ENCODE data around the gene CDCA7L.
A peak's percentile ranks its signal among the peaks of the same experiment; 100 is the strongest.

Gene CDCA7L, protein sequence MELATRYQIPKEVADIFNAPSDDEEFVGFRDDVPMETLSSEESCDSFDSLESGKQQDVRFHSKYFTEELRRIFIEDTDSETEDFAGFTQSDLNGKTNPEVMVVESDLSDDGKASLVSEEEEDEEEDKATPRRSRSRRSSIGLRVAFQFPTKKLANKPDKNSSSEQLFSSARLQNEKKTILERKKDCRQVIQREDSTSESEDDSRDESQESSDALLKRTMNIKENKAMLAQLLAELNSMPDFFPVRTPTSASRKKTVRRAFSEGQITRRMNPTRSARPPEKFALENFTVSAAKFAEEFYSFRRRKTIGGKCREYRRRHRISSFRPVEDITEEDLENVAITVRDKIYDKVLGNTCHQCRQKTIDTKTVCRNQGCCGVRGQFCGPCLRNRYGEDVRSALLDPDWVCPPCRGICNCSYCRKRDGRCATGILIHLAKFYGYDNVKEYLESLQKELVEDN

DNA sequence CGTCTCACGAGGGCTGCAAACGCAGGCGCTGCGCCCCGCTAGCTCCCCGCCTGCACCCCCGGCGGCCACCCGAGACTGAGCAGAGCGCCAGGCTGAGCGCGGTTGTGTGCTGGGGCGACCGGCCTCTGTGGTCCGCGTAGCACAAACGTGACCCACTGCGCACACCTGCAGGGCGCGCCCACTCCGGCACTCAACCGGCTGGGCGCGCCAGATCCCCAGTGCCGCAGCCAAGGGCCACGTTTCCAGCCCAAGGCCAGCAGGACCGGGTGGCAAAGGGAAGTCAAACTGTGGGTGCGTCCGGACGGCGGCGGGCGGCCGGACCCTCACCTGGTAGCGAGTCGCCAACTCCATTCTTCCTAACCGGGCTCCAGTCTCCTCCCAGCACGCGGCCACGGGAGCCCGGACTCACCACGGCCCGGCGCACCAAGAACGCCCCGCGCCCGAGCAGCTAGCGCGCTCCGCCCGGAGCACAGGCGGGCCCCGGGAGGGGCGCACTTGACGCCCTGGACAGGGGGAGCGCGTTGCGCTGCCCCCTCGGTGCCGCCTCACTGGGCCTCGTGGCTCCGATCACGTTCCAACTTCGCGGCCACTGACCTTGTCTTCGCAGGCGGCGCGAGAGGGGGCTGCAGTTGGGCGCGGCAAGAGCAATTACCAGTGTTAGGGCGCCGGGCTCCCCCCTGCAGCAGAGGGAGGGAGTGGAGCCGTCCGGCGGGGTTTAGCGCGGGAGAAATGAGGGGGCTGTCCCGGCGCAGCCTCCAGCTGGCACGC, at the start of gene CDCA7L:
CDCA7L (minus strand) TSS at position 446 of the 768 bp plus-strand sequence; CDS start at position 351, 95 bp downstream.
- H3K4me1 Mint-ChIP-seq, result peaks cover 5% of the 10 kb centered on the region
- H3K27ac Mint-ChIP-seq, result peak within 1 kb of the TSS; percentile 95
- peak; percentile 46 to 84 for DNase-seq (ENCODE audit: low spot score in 2 of 2)
- H3K9me3 Mint-ChIP-seq, result no peaks in the 10 kb centered on the region
- H3K4me3 Mint-ChIP-seq, result peak within 1 kb of the TSS; percentile 72
- H3K36me3 Mint-ChIP-seq, result no peaks in the 10 kb centered on the region
- ATAC-seq, result peak; percentile 89

DNA sequence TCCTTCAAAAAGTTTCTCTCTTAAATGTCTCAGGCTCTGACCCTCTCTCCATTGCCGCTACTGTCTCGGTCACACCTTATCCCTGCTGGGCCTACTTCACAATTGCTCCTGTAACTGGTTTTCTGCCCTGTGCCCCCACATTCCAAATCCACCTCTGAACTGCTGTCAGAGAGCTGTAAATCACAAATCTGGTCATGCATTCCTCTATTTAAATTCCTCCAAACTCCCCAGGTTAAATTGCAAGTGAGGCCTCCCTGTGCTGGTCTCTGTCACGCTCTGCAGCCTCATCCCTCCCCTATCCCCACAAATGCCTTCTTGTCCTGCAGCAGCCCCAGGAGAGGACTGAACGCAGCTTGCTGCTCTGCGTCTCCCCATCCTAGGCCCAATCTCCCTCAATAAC, 40.4 kb upstream of the CDCA7L start:
- DNase-seq (ENCODE audit: low spot score in 2 of 2) (no peak), ATAC-seq (peak; percentile 34)
- no peaks in the 10 kb centered on the region for H3K4me1 Mint-ChIP-seq
- no peaks in the 10 kb centered on the region for H3K9me3 Mint-ChIP-seq
- no peaks in the 10 kb centered on the region for H3K36me3 Mint-ChIP-seq
- H3K27ac Mint-ChIP-seq, result no peak overlapping the region
- H3K4me3 Mint-ChIP-seq, result no peak overlapping the region

GRCh38 chr7:21984042-21984441, 38.3 kb upstream of the CDCA7L start:
- no peaks in the 10 kb centered on the region for H3K36me3 Mint-ChIP-seq
- no peak for ATAC-seq
- no peak overlapping the region for H3K27ac Mint-ChIP-seq
- no peaks in the 10 kb centered on the region for H3K4me1 Mint-ChIP-seq
- DNase-seq (ENCODE audit: low spot score in 2 of 2), result no peak
- no peak overlapping the region for H3K4me3 Mint-ChIP-seq
- no peaks in the 10 kb centered on the region for H3K9me3 Mint-ChIP-seq

DNA sequence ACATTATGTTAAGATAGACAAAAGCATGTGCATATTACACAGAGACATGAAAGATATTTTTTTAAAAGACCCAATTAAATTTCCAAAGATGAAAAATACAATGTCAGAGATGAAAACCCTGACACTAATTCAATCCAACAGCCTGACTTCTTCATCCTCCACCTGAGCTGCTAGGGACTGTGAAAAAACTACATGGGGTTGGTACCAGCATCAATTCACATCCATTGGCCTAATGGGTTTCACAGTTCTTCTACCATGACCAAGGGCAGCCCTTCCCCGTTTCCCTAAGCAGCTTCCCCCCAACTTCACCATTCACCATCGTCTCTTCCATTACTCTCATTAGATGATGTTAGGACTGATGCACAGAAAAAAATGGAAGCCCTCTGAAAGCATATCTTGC, 37.4 kb upstream of the CDCA7L start:
- H3K4me3 Mint-ChIP-seq, result no peak overlapping the region
- DNase-seq (ENCODE audit: low spot score in 2 of 2), result no peak
- H3K27ac Mint-ChIP-seq, result no peak overlapping the region
- H3K9me3 Mint-ChIP-seq, result no peaks in the 10 kb centered on the region
- no peaks in the 10 kb centered on the region for H3K36me3 Mint-ChIP-seq
- no peak for ATAC-seq
- H3K4me1 Mint-ChIP-seq, result no peaks in the 10 kb centered on the region

- ATAC-seq (no peak), DNase-seq (ENCODE audit: low spot score in 2 of 2) (no peak)
- Mint-ChIP-seq H3K9me3 (no peaks in the 10 kb centered on the region), H3K4me1 (no peaks in the 10 kb centered on the region), H3K4me3 (no peak overlapping the region), H3K27ac (no peak overlapping the region), H3K36me3 (no peaks in the 10 kb centered on the region)
Observed at GRCh38 chr7:21981524-21981923, 35.8 kb upstream of the CDCA7L start.

GRCh38 chr7:21980926-21981500, 35.3 kb upstream of the CDCA7L start:
- H3K4me3 Mint-ChIP-seq, result no peak overlapping the region
- H3K9me3 Mint-ChIP-seq, result no peaks in the 10 kb centered on the region
- no peak for DNase-seq (ENCODE audit: low spot score in 2 of 2)
- H3K27ac Mint-ChIP-seq, result no peak overlapping the region
- ATAC-seq, result no peak
- no peaks in the 10 kb centered on the region for H3K4me1 Mint-ChIP-seq
- no peaks in the 10 kb centered on the region for H3K36me3 Mint-ChIP-seq

DNA sequence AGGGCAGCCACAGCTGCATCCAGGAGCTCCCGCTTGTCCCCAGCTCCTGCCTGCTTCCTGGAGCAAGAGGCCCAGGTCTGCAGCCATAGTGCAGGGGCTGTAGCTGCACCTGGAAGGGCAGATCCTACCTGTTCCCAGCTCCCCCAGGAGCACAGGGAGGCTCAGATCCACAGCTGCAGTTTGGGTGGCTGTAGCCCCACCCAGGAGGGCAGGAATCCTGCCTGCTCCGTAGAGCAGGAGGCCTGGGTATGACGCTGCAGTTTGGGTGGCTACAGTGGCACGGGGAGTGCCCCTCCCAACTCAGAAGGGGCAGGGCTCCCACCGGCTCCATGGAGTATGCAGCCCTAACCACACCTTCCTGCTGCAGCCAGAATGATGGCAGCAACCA, 26.7 kb upstream of the CDCA7L start:
- Mint-ChIP-seq H3K36me3 (no peaks in the 10 kb centered on the region), H3K27ac (no peak overlapping the region), H3K4me1 (peaks cover 6% of the 10 kb centered on the region), H3K9me3 (no peaks in the 10 kb centered on the region), H3K4me3 (no peak overlapping the region)
- DNase-seq (ENCODE audit: low spot score in 2 of 2), result no peak
- ATAC-seq, result no peak

DNA sequence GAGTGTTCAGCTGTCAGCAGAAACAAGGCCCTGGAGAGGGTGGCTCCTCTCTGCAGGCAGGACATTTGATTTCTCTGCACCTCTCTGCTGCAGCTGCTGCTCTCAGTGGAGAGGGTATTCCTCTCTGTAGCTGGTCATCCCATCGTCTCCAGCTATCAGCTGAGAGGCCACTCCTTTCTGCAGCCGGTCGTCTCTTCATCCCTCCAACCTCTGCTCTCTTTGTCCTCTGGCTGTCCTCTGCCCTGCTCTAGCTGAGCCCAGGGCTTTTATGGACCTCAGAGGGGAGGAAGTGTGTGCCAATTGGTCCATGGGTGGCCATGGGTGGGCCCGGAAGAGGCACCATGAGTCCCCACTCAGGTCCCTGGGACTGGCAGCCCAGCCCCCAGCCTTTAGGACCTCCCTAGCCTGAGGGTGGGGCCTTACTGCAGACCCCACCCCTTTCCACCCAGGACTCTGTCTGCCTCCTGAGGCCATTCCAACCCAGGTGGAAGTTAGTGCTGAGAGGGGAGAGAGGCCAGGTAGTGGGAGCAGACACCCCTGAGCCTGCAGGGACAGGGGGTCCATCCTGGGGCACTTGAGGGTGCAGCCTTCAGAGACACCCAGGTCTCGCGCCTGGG, 26.2 kb upstream of the CDCA7L start:
- ATAC-seq (no peak), DNase-seq (ENCODE audit: low spot score in 2 of 2) (no peak)
- Mint-ChIP-seq H3K36me3 (no peaks in the 10 kb centered on the region), H3K9me3 (no peaks in the 10 kb centered on the region), H3K4me1 (peaks cover 6% of the 10 kb centered on the region), H3K4me3 (no peak overlapping the region), H3K27ac (no peak overlapping the region)

DNA sequence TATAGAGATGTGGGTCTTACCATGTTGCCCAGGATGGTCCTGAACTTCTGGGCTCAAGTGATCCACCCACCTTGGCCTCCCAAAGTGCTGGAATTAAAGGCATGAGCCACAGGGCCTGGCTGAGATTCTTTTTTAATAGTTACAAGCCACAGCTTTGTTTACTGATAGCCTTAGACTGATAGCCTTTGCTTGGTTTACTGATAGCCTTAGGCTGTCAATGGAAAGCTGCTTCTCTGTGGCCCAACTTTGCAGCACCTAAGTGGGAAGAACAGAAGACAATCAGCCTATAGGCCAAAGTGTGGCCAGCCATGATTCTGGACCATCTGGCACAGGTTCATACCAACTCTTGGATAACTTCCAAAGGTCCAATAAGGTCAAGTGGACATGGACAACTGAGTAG, 24.1 kb upstream of the CDCA7L start:
- Mint-ChIP-seq H3K9me3 (no peaks in the 10 kb centered on the region), H3K36me3 (no peaks in the 10 kb centered on the region), H3K27ac (no peak overlapping the region), H3K4me3 (no peak overlapping the region), H3K4me1 (peaks cover 6% of the 10 kb centered on the region)
- no peak for ATAC-seq
- no peak for DNase-seq (ENCODE audit: low spot score in 2 of 2)

GRCh38 chr7:21967598-21968003, 21.9 kb upstream of the CDCA7L start:
- ATAC-seq (peak; percentile 53), DNase-seq (ENCODE audit: low spot score in 2 of 2) (no peak)
- H3K27ac Mint-ChIP-seq, result no peak overlapping the region
- H3K36me3 Mint-ChIP-seq, result no peaks in the 10 kb centered on the region
- peak overlapping the region; percentile 28 for H3K4me3 Mint-ChIP-seq
- H3K4me1 Mint-ChIP-seq, result peaks cover 6% of the 10 kb centered on the region
- no peaks in the 10 kb centered on the region for H3K9me3 Mint-ChIP-seq

DNA sequence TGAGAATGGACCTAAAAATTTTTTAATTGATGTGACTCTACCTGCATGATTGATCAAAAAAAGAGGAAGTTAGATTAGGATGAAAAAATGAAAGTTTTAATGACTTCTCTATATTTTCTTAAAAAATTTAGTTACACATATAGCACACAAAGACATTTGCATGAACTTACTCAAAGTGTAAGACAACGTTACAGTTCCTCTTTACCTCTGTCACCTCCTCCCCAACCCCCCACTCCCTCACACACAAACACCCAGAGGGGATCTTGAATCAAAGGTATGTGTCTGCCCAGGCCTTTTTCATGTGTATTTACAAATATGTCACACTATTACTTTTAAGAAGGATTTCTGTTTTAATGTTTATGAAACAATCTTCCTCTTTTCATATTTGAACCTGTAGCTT, 20.6 kb upstream of the CDCA7L start:
- H3K4me1 Mint-ChIP-seq, result peaks cover 6% of the 10 kb centered on the region
- H3K9me3 Mint-ChIP-seq, result no peaks in the 10 kb centered on the region
- H3K27ac Mint-ChIP-seq, result no peak overlapping the region
- no peak overlapping the region for H3K4me3 Mint-ChIP-seq
- no peaks in the 10 kb centered on the region for H3K36me3 Mint-ChIP-seq
- no peak for ATAC-seq
- no peak for DNase-seq (ENCODE audit: low spot score in 2 of 2)

GRCh38 chr7:21965291-21965690, 19.6 kb upstream of the CDCA7L start:
- H3K27ac Mint-ChIP-seq, result no peak overlapping the region
- H3K4me1 Mint-ChIP-seq, result peaks cover 6% of the 10 kb centered on the region
- H3K36me3 Mint-ChIP-seq, result no peaks in the 10 kb centered on the region
- H3K9me3 Mint-ChIP-seq, result no peaks in the 10 kb centered on the region
- H3K4me3 Mint-ChIP-seq, result no peak overlapping the region
- ATAC-seq (no peak), DNase-seq (ENCODE audit: low spot score in 2 of 2) (no peak)

DNA sequence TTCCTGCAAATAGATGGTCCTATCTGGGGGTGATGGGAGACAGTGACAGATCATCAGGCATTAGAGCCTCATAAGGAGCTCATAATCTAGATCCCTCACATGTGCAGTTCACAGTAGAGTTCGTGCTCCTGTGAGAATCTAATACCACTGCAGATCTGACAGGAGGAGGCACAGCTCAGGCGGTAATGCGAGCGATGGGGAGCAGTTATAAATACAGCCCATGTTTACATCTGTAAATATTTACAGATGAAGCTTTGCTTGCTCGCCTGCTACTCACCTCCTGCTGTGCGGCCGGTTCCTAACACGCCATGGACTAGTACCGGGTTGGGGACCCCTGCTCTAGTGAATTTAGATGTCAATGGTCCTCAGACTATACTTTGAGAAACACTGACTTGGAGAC, 17.0 kb upstream of the CDCA7L start:
- H3K4me3 Mint-ChIP-seq, result no peak overlapping the region
- no peak overlapping the region for H3K27ac Mint-ChIP-seq
- H3K4me1 Mint-ChIP-seq, result peaks cover 3% of the 10 kb centered on the region
- DNase-seq (ENCODE audit: low spot score in 2 of 2) (no peak), ATAC-seq (no peak)
- no peaks in the 10 kb centered on the region for H3K36me3 Mint-ChIP-seq
- H3K9me3 Mint-ChIP-seq, result no peaks in the 10 kb centered on the region

DNA sequence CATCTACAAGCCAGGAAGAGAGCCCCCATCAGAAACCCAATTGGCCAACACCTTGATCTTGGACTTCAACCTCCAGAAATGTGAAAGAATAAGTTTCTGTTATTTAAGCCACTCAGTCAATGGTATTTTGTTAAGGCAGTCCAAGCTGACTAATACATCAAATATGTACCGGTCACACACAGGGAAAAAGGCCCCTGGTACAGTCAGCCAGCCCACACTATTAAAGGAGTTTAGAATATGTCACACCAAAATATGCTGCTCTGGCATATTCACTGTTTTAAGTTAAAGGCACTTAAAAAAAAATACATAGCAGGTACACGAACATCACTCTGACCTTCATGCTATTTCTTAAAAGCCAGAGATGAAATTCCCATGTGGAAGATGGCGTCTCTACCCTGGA, 15.2 kb upstream of the CDCA7L start:
- H3K36me3 Mint-ChIP-seq, result no peaks in the 10 kb centered on the region
- DNase-seq (ENCODE audit: low spot score in 2 of 2), result no peak
- no peaks in the 10 kb centered on the region for H3K9me3 Mint-ChIP-seq

GRCh38 chr7:21959387-21959776, 13.7 kb upstream of the CDCA7L start:
- H3K36me3 Mint-ChIP-seq, result no peaks in the 10 kb centered on the region
- no peak for ATAC-seq
- H3K4me3 Mint-ChIP-seq, result no peak overlapping the region
- H3K4me1 Mint-ChIP-seq, result no peaks in the 10 kb centered on the region
- no peak overlapping the region for H3K27ac Mint-ChIP-seq
- no peaks in the 10 kb centered on the region for H3K9me3 Mint-ChIP-seq
- no peak for DNase-seq (ENCODE audit: low spot score in 2 of 2)

More for the DNA sequence above, 15.2 kb upstream of the CDCA7L start:
- no peaks in the 10 kb centered on the region for H3K4me1 Mint-ChIP-seq
- no peak for ATAC-seq
- H3K27ac Mint-ChIP-seq, result no peak overlapping the region
- H3K4me3 Mint-ChIP-seq, result no peak overlapping the region

Data from stimulated activated effector memory CD8-positive, alpha-beta T cell treated with anti-CD3 and anti-CD28 coated beads, Interleukin-12 subunit alpha, Interleukin-12 subunit beta, amount 100 ng/mL, for 72 hours (primary cell).